Measurements from ENCODE around the gene TSPAN12. TPM values are rescaled to one million over a fixed set of nuclear protein-coding genes. Genes with fewer than 3 reads are reported as not detected.

The TSPAN12 gene
- total and polyA plus RNA-seq, 2 donors (not counting 3 experiments of a cell fraction or from before 2014, with no cell fraction given) = 9.3 to 19.8 TPM

DNA sequence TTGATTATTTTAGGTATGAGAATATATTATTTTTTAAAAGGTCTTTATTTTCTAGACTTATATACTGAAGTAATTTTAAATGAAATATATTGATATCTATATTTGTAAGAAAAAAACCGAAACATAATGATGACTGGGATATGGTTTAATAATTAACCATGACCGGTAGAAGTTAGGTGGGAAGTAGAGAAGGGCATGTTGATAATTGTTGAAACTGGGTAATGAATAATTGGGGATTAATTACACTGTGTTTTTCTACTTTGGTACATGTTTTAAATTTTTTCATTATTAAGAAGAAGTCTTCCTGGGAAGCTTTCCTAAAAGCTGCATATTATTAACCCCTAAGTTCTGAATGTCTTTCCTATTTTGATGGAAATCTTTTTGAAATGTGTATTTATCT is 16.3 kb downstream of the TSPAN12 start:
- Histone ChIP-seq H3K9me1 (replicated peaks; ENCODE audit: control insufficient read depth, extremely low read depth, insufficient read depth, low read length) (no peaks in the 10 kb centered on the region), H3K4me1 (ENCODE audit: control insufficient read depth, extremely low read depth, insufficient read depth, low read length) (peaks cover 15% of the 10 kb centered on the region), H3K4me3 (replicated peaks in 1 of 3; ENCODE audit: insufficient read depth in 1 of 3, low read depth in 1 of 3, low read length in 3 of 3) (no peak overlapping the region), H3K9ac (replicated peaks; ENCODE audit: extremely low read depth, insufficient read depth, low read length) (no peak overlapping the region), H3K9me3 (replicated peaks; ENCODE audit: control insufficient read depth, insufficient read depth, low read length) (no peaks in the 10 kb centered on the region), H4K20me1 (replicated peaks; ENCODE audit: control insufficient read depth, extremely low read depth, insufficient read depth, low read length) (no peaks in the 10 kb centered on the region), H3K4me2 (ENCODE audit: insufficient read depth, low read length) (no peak overlapping the region), H3K27me3 (ENCODE audit: control insufficient read depth in 2 of 2, insufficient read depth in 2 of 2, low read length in 2 of 2) (no peaks in the 10 kb centered on the region), H3K36me3 (ENCODE audit: control insufficient read depth in 2 of 2, extremely low read depth in 1 of 2, insufficient read depth in 2 of 2, low read length in 2 of 2) (no peaks in the 10 kb centered on the region), H2AFZ (ENCODE audit: low read depth, low read length) (no peak overlapping the region), H3K27ac (ENCODE audit: insufficient read depth, low read depth, low read length) (no peak overlapping the region), H3K79me2 (ENCODE audit: control insufficient read depth, insufficient read depth, low read length) (no peaks in the 10 kb centered on the region)
- TF ChIP-seq EZH2 (IDR thresholded peaks at IDR 0.05; ENCODE audit: borderline replicate concordance, low read depth, low read length, severe bottlenecking) (no peak), POLR2A (IDR thresholded peaks at IDR 0.05; ENCODE audit: low read depth, low read length) (no peak)
- TF ChIP-seq, protein P1, sequence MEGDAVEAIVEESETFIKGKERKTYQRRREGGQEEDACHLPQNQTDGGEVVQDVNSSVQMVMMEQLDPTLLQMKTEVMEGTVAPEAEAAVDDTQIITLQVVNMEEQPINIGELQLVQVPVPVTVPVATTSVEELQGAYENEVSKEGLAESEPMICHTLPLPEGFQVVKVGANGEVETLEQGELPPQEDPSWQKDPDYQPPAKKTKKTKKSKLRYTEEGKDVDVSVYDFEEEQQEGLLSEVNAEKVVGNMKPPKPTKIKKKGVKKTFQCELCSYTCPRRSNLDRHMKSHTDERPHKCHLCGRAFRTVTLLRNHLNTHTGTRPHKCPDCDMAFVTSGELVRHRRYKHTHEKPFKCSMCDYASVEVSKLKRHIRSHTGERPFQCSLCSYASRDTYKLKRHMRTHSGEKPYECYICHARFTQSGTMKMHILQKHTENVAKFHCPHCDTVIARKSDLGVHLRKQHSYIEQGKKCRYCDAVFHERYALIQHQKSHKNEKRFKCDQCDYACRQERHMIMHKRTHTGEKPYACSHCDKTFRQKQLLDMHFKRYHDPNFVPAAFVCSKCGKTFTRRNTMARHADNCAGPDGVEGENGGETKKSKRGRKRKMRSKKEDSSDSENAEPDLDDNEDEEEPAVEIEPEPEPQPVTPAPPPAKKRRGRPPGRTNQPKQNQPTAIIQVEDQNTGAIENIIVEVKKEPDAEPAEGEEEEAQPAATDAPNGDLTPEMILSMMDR (IDR thresholded peaks at IDR 0.05; ENCODE audit: extremely low read depth in 1 of 2, insufficient read depth in 1 of 2, low read depth in 1 of 2, low read length in 2 of 2) = no peak
- ChIA-PET POLR2A (no interaction called here), CTCF (no interaction called here)
- FAIRE-seq (no peak), DNase-seq (ENCODE audit: low read depth, low spot score) (no peak)
- dilution Hi-C loops (cut with MboI; ENCODE audit: extremely low pct_ligation_motif_present, low sequenced_read_pairs) (no loop called here), intact Hi-C loops (cut with micrococcal nuclease) (no loop called here)
- BruUV-seq (replicated peaks) = no TSS peak

- Histone ChIP-seq H3K4me3 (replicated peaks in 1 of 3; ENCODE audit: insufficient read depth in 1 of 3, low read depth in 1 of 3, low read length in 3 of 3) (peak overlapping the region in 2 of 3 experiments; percentile 7 to 66), H3K36me3 (ENCODE audit: control insufficient read depth in 2 of 2, extremely low read depth in 1 of 2, insufficient read depth in 2 of 2, low read length in 2 of 2) (no peaks in the 10 kb centered on the region), H3K4me2 (ENCODE audit: insufficient read depth, low read length) (peak overlapping the region; percentile 93), H4K20me1 (replicated peaks; ENCODE audit: control insufficient read depth, extremely low read depth, insufficient read depth, low read length) (no peaks in the 10 kb centered on the region), H3K4me1 (ENCODE audit: control insufficient read depth, extremely low read depth, insufficient read depth, low read length) (peaks cover 15% of the 10 kb centered on the region), H3K27me3 (ENCODE audit: control insufficient read depth in 2 of 2, insufficient read depth in 2 of 2, low read length in 2 of 2) (no peaks in the 10 kb centered on the region), H3K79me2 (ENCODE audit: control insufficient read depth, insufficient read depth, low read length) (no peaks in the 10 kb centered on the region), H2AFZ (ENCODE audit: low read depth, low read length) (peak overlapping the region; percentile 59), H3K9me3 (replicated peaks; ENCODE audit: control insufficient read depth, insufficient read depth, low read length) (no peaks in the 10 kb centered on the region), H3K9me1 (replicated peaks; ENCODE audit: control insufficient read depth, extremely low read depth, insufficient read depth, low read length) (no peaks in the 10 kb centered on the region), H3K9ac (replicated peaks; ENCODE audit: extremely low read depth, insufficient read depth, low read length) (peak overlapping the region; percentile 65), H3K27ac (ENCODE audit: insufficient read depth, low read depth, low read length) (peak overlapping the region; percentile 46)
- intact Hi-C loops (cut with micrococcal nuclease) (no loop called here), dilution Hi-C loops (cut with MboI; ENCODE audit: extremely low pct_ligation_motif_present, low sequenced_read_pairs) (no loop called here)
- no TSS peak for BruUV-seq (replicated peaks)
- TF ChIP-seq, protein P1 (IDR thresholded peaks at IDR 0.05; ENCODE audit: extremely low read depth in 1 of 2, insufficient read depth in 1 of 2, low read depth in 1 of 2, low read length in 2 of 2) = no peak
- no peak for TF ChIP-seq GATA2 (IDR thresholded peaks at IDR 0.05; ENCODE audit: insufficient read depth, insufficient read length, low read depth, low read length)
- TF ChIP-seq MYC (IDR thresholded peaks at IDR 0.05; ENCODE audit: low read depth, low read length) = no peak
- TF ChIP-seq, protein P2, sequence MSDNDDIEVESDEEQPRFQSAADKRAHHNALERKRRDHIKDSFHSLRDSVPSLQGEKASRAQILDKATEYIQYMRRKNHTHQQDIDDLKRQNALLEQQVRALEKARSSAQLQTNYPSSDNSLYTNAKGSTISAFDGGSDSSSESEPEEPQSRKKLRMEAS (IDR thresholded peaks at IDR 0.05; ENCODE audit: insufficient read depth, insufficient read length) = no peak
- TF ChIP-seq POLR2AphosphoS5 (IDR thresholded peaks at IDR 0.05; ENCODE audit: insufficient read depth, low read depth, low read length) = no peak
- TF ChIP-seq JUN (IDR thresholded peaks at IDR 0.05; ENCODE audit: borderline replicate concordance, insufficient read depth, insufficient read length, low read depth) = no peak
- TF ChIP-seq FOS (IDR thresholded peaks at IDR 0.05; ENCODE audit: borderline replicate concordance, insufficient read depth, low read length) = no peak
- no peak for TF ChIP-seq EZH2 (IDR thresholded peaks at IDR 0.05; ENCODE audit: borderline replicate concordance, low read depth, low read length, severe bottlenecking)
- TF ChIP-seq POLR2A (IDR thresholded peaks at IDR 0.05; ENCODE audit: low read depth, low read length) = no peak
- ChIA-PET CTCF (interaction anchor here (1.2 to 1.7 kb wide), 3 partner anchors 12 to 22 kb away, joined by 3 to 5 read pairs (median 4); no protein-coding TSS in a partner anchor), POLR2A (no interaction called here)
- peak; percentile 51 for DNase-seq (ENCODE audit: low read depth, low spot score)
- peak; percentile 4 for FAIRE-seq
Observed at GRCh38 chr7:120838281-120838682, 19.7 kb downstream of the TSPAN12 start.

Data from endothelial cell of umbilical vein (primary cell).